HepG2 (cell line): ENCODE measurements around the gene LSR. TPM values are rescaled to one million over a fixed set of nuclear protein-coding genes. Genes with fewer than 3 reads are reported as not detected.

Experiments used
- ATAC-seq: fragments of 200-7000 bp; cut with Tn5 transposase; 3 replicates; pipeline ENCODE4 v1.9.1; 2020; ENCODE audit warnings: mild to moderate bottlenecking, moderate library complexity
- BruUV-seq: library from RNA; stranded (reverse); fragments of 400-500 nt; replicated peaks from 2 replicates; lab custom pipeline; 2021; lab: Mats Ljungman, UMichigan
- CTCF ChIA-PET: fragments of 300-600 bp; formaldehyde crosslinking; extraction: SDS; loops from one replicate; lab custom pipeline; 2021; ENCODE audit warnings: low total read pairs, inconsistent platforms, low intra/inter-chr PET ratio; lab: Yijun Ruan, JAX
- POLR2A ChIA-PET: fragments of 350-600 bp; sonication (Branson Sonifier 250); formaldehyde crosslinking; loops from one replicate; lab custom pipeline; 2020; ENCODE audit warnings: antibody characterized with exemption, inconsistent platforms; lab: Yijun Ruan, JAX
- DNase-seq: peaks from one replicate; pipeline ENCODE4 v3.0.0-alpha.2; 2015; ENCODE audit warnings: low spot score
- FAIRE-seq: peaks from 3 replicates; lab custom pipeline; 2011; peaks lifted over from hg19 to GRCh38; lab: Jason Lieb, UNC
- H2AFZ ChIP-seq: one replicate; pipeline ENCODE4 v1.6.1; 2011; ENCODE audit warnings: low read length, inconsistent platforms
- H3K27ac ChIP-seq: fragments of 300-600 bp; 3 replicates; pipeline ENCODE4 v1.8.0; 2011; ENCODE audit warnings: mixed run types, mild to moderate bottlenecking, mixed read lengths, low read length, inconsistent platforms; ENCODE audit not compliant: insufficient read depth; ENCODE audit errors: extremely low read length
- H3K27me3 ChIP-seq, 2 experiments: fragments of 200-600 bp in 1 of 2; 2 replicates in 1 of 2; 3 replicates in 1 of 2; pipeline versions ENCODE4 v1.6.0 to v1.8.0; 2011; ENCODE audit warnings: low read length in 2 of 2, mild to moderate bottlenecking in 2 of 2, moderate library complexity in 2 of 2, inconsistent platforms in 1 of 2; ENCODE audit not compliant: insufficient read depth in 2 of 2, control insufficient read depth in 1 of 2
- H3K36me3 ChIP-seq, 2 experiments: fragments of 200-600 bp in 1 of 2; replicated peaks in 1 of 2; 2 replicates in 1 of 2; 3 replicates in 1 of 2; pipeline versions ENCODE4 v1.5.1 to v1.8.0; 2011; ENCODE audit warnings: low read length in 2 of 2, inconsistent platforms in 1 of 2; ENCODE audit not compliant: insufficient read depth in 2 of 2, control insufficient read depth in 1 of 2
- H3K4me1 ChIP-seq: 2 replicates; pipeline ENCODE4 v1.5.1; 2012; ENCODE audit warnings: low read length, inconsistent platforms; ENCODE audit not compliant: insufficient read depth
- H3K4me2 ChIP-seq: 2 replicates; pipeline ENCODE4 v1.6.0; 2011; ENCODE audit warnings: low read depth, low read length, inconsistent platforms
- H3K4me3 ChIP-seq, 3 experiments: fragments of 200-600 bp in 1 of 3; sonication (generic), shearing (Covaris generic) in 1 of 3; replicated peaks in 1 of 3; 2 replicates each; pipeline ENCODE4 v1.5.1; 2011 to 2016; ENCODE audit warnings: low read length in 3 of 3, inconsistent platforms in 2 of 3, low read depth in 2 of 3, mild to moderate bottlenecking in 2 of 3, control low read depth in 1 of 3, mixed read lengths in 1 of 3; ENCODE audit not compliant: insufficient read depth in 1 of 3
- H3K79me2 ChIP-seq: one replicate; pipeline ENCODE4 v1.6.1; 2011; ENCODE audit warnings: low read length, inconsistent platforms; ENCODE audit not compliant: insufficient read depth
- H3K9ac ChIP-seq: 2 replicates; pipeline ENCODE4 v1.6.0; 2011; ENCODE audit warnings: mild to moderate bottlenecking, low read depth, low read length, inconsistent platforms; ENCODE audit not compliant: insufficient read depth
- H3K9me3 ChIP-seq: 2 replicates; pipeline ENCODE4 v1.5.1; 2012; ENCODE audit warnings: mild to moderate bottlenecking, low read length
- H4K20me1 ChIP-seq: 2 replicates; pipeline ENCODE4 v1.6.0; 2011; ENCODE audit warnings: inconsistent platforms, mild to moderate bottlenecking, low read length, moderate library complexity; ENCODE audit not compliant: insufficient read depth
- ASH2L ChIP-seq: fragments of 300-600, 200-600 bp; sonication (generic); IDR thresholded peaks from 2 replicates; pipeline ENCODE4 v1.7.0; 2017; ENCODE audit warnings: low read depth, mild to moderate bottlenecking, moderate library complexity, mixed read lengths, low read length; ENCODE audit not compliant: insufficient read length
- ATM ChIP-seq: fragments of 450-650 bp; IDR thresholded peaks from 2 replicates; pipeline ENCODE4 v1.7.1; 2017; ENCODE audit warnings: mild to moderate bottlenecking, borderline replicate concordance
- BRCA1 ChIP-seq: sonication (generic); formaldehyde crosslinking; IDR thresholded peaks from 2 replicates; pipeline ENCODE4 v1.4.0; 2020; ENCODE audit warnings: missing genetic modification reagents
- CHD4 ChIP-seq: fragments of 200-600 bp; sonication (generic); IDR thresholded peaks from 2 replicates; pipeline ENCODE4 v1.7.0; 2017; ENCODE audit warnings: mild to moderate bottlenecking, low read length, borderline replicate concordance
- DPF2 ChIP-seq: sonication (generic); formaldehyde crosslinking; IDR thresholded peaks from 2 replicates; pipeline ENCODE4 v1.4.0; 2020; ENCODE audit warnings: mild to moderate bottlenecking, low read depth, missing genetic modification reagents, borderline replicate concordance
- FOXC1 ChIP-seq: sonication (generic); formaldehyde crosslinking; IDR thresholded peaks from 2 replicates; pipeline ENCODE4 v1.8.0; 2022; ENCODE audit warnings: mild to moderate bottlenecking, missing genetic modification reagents, borderline replicate concordance
- HHEX ChIP-seq: IDR thresholded peaks from 2 replicates; pipeline ENCODE4 v1.6.1; 2016; ENCODE audit warnings: control low read depth
- HNRNPK ChIP-seq: fragments of 200-400 bp; formaldehyde crosslinking; IDR thresholded peaks from 2 replicates; pipeline ENCODE4 v1.6.1; 2018; ENCODE audit warnings: low read length, low read depth, moderate library complexity, mild to moderate bottlenecking; ENCODE audit not compliant: poor library complexity, severe bottlenecking
- JDP2 ChIP-seq: sonication (generic); formaldehyde crosslinking; IDR thresholded peaks from 2 replicates; pipeline ENCODE4 v1.8.1; 2022; ENCODE audit warnings: missing genetic modification reagents, borderline replicate concordance
- NFE2L1 ChIP-seq: sonication (generic); formaldehyde crosslinking; IDR thresholded peaks from 2 replicates; pipeline ENCODE4 v1.4.0; 2020; ENCODE audit warnings: missing genetic modification reagents, mild to moderate bottlenecking, borderline replicate concordance
- RBFOX2 ChIP-seq: fragments of 200-400 bp; formaldehyde crosslinking; IDR thresholded peaks from 2 replicates; pipeline ENCODE4 v1.6.1; 2017; ENCODE audit warnings: low read depth, mild to moderate bottlenecking, low read length
- TBX3 ChIP-seq: fragments of 450-650 bp; IDR thresholded peaks from 2 replicates; pipeline ENCODE4 v1.6.1; 2017; ENCODE audit warnings: antibody characterized with exemption, mild to moderate bottlenecking, inconsistent platforms, borderline replicate concordance
- ZBTB4 ChIP-seq: sonication (generic); formaldehyde crosslinking; IDR thresholded peaks from 2 replicates; pipeline ENCODE4 v1.4.0; 2020; ENCODE audit warnings: missing genetic modification reagents, mild to moderate bottlenecking, borderline replicate concordance
- ZGPAT ChIP-seq: IDR thresholded peaks from 2 replicates; pipeline ENCODE4 v1.6.1; 2016; ENCODE audit warnings: mild to moderate bottlenecking
- ZNF558 ChIP-seq: sonication (generic); formaldehyde crosslinking; IDR thresholded peaks from 2 replicates; pipeline ENCODE4 v1.9.0; 2022; ENCODE audit warnings: mild to moderate bottlenecking, missing genetic modification reagents, borderline replicate concordance
- ZNF674 ChIP-seq: sonication (generic); formaldehyde crosslinking; IDR thresholded peaks from 2 replicates; pipeline ENCODE4 v1.5.0; 2020; ENCODE audit warnings: low read depth, mild to moderate bottlenecking, missing genetic modification reagents
- ZNF792 ChIP-seq: IDR thresholded peaks from 2 replicates; pipeline ENCODE4 v1.6.1; 2016
- ZNF839 ChIP-seq: sonication (generic); formaldehyde crosslinking; IDR thresholded peaks from 2 replicates; pipeline ENCODE4 v1.4.0; 2020; ENCODE audit warnings: missing genetic modification reagents, mild to moderate bottlenecking, borderline replicate concordance
- WGBS: methylation state at CpG from one replicate; pipeline ENCODE4 v1.1.6; 2017; ENCODE audit warnings: low lambda C conversion rate; 5-methylcytosine and 5-hydroxymethylcytosine counted together
- in situ Hi-C: cut with HindIII; loops from 2 replicates; pipeline ENCODE4 v1.10.0; 2017; ENCODE audit warnings: low pct_unique_long_range_greater_than_20kb; ENCODE audit not compliant: extremely low pct_ligation_motif_present
- intact Hi-C: fragments of 100-400 bp; cut with micrococcal nuclease; formaldehyde crosslinking; loops from one replicate; pipeline ENCODE4 v1.10.0; 2022; ENCODE audit not compliant: unreplicated experiment
- polyA plus RNA-seq, 8 experiments: library from polyadenylated mRNA; depleted of rRNA in 3 of 8; stranded (reverse) in 7 of 8; unstranded in 1 of 8; fragments of >200 nt; fragmentation: Illumina TruSeq in 4 of 8; extraction: Trizol in 4 of 8; gene quantifications; 2 replicates each; pipeline versions ENCODE4 v1.2.1 to v1.2.3, GENCODE V29; 2011 to 2016; ENCODE audit warnings: low read depth in 4 of 8, missing spikeins in 1 of 8, mixed read lengths in 1 of 8; ENCODE audit not compliant: insufficient read depth in 1 of 8
- total RNA-seq, 5 experiments: library from RNA; depleted of rRNA; stranded (reverse); fragments of >200 nt; fragmentation: Illumina TruSeq; extraction: Trizol; gene quantifications; 2 replicates each; pipeline ENCODE4 v1.2.3, GENCODE V29; 2016; ENCODE audit warnings: low read depth in 1 of 5
- TF ChIP-seq, protein P1 (sequence below): sonication (generic); IDR thresholded peaks from 2 replicates; pipeline ENCODE4 v1.6.1; 2016; ENCODE audit warnings: low read depth, borderline replicate concordance

LSR gene
- total and polyA plus RNA-seq, 2 of the 13 experiments (the other 11 are each of a cell fraction or from before 2014, with no cell fraction given), result 29.2 to 79.2 TPM

GRCh38 chr19:35307931-35308330 lies 59.1 kb downstream of the LSR start (continued):
- no peak for TF ChIP-seq ZNF558
- TF ChIP-seq, all 625 proteins: peak for 0

- Histone ChIP-seq H3K4me2 (peak overlapping the region; percentile 48), H3K79me2 (no peaks in the 10 kb centered on the region), H3K9ac (no peak overlapping the region), H3K36me3 (no peaks in the 10 kb centered on the region), H3K4me3 (no peak overlapping the region), H3K27ac (peak overlapping the region; percentile 61), H3K27me3 (no peaks in the 10 kb centered on the region), H3K4me1 (peaks cover 92% of the 10 kb centered on the region), H2AFZ (no peak overlapping the region), H4K20me1 (no peaks in the 10 kb centered on the region), H3K9me3 (no peaks in the 10 kb centered on the region)
- BruUV-seq, result no TSS peak
- DNase-seq, result no peak
- ATAC-seq, result no peak
- intact Hi-C loops (no loop called here), in situ Hi-C loops (no loop called here)
- CTCF ChIA-PET, result no interaction called here
- 86% methylated on average over 7 of the region's 7 CpGs for WGBS
- no peak for FAIRE-seq
- POLR2A ChIA-PET, result interaction anchor here (0.9 to 3.7 kb wide), 5 partner anchors 8 to 41 kb away, joined by 3 to 16 read pairs (median 4); partner anchors contain the start of gene HAMP
- TF ChIP-seq ZNF792 (CRISPR knock-in tag) (no peak), HNRNPK (no peak), TBX3 (no peak), JDP2 (CRISPR knock-in tag) (no peak), HHEX (no peak), RBFOX2 (no peak), CHD4 (peak; percentile 42; the same call in 1 of the 2 replicates), ASH2L (no peak), ZNF839 (CRISPR knock-in tag) (no peak), FOXC1 (CRISPR knock-in tag) (no peak), ZBTB4 (CRISPR knock-in tag) (0 out of 2 replicates have a peak, but pooled peaks have one; percentile 2), BRCA1 (CRISPR knock-in tag) (0 out of 2 replicates have a peak, but pooled peaks have one; percentile 10), NFE2L1 (no peak), ATM (no peak), ZNF674 (no peak), ZGPAT (CRISPR knock-in tag) (no peak), DPF2 (no peak)
- TF ChIP-seq, protein P1, sequence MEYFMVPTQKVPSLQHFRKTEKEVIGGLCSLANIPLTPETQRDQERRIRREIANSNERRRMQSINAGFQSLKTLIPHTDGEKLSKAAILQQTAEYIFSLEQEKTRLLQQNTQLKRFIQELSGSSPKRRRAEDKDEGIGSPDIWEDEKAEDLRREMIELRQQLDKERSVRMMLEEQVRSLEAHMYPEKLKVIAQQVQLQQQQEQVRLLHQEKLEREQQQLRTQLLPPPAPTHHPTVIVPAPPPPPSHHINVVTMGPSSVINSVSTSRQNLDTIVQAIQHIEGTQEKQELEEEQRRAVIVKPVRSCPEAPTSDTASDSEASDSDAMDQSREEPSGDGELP, result no peak
Measured at GRCh38 chr19:35308910-35309309, 60.1 kb downstream of the LSR start.
